Stimulated activated CD8-positive, alpha-beta memory T cell treated with anti-CD3 and anti-CD28 coated beads, Interleukin-12 subunit alpha, Interleukin-12 subunit beta, amount 100 ng/mL, for 4 hours (primary cell): Measurements from ENCODE around the gene ARL2.

Experiments used
- DNase-seq: peaks from one replicate; pipeline ENCODE4 v3.0.0-alpha.2; 2020; ENCODE audit warnings: low read depth

The ARL2 gene

DNA sequence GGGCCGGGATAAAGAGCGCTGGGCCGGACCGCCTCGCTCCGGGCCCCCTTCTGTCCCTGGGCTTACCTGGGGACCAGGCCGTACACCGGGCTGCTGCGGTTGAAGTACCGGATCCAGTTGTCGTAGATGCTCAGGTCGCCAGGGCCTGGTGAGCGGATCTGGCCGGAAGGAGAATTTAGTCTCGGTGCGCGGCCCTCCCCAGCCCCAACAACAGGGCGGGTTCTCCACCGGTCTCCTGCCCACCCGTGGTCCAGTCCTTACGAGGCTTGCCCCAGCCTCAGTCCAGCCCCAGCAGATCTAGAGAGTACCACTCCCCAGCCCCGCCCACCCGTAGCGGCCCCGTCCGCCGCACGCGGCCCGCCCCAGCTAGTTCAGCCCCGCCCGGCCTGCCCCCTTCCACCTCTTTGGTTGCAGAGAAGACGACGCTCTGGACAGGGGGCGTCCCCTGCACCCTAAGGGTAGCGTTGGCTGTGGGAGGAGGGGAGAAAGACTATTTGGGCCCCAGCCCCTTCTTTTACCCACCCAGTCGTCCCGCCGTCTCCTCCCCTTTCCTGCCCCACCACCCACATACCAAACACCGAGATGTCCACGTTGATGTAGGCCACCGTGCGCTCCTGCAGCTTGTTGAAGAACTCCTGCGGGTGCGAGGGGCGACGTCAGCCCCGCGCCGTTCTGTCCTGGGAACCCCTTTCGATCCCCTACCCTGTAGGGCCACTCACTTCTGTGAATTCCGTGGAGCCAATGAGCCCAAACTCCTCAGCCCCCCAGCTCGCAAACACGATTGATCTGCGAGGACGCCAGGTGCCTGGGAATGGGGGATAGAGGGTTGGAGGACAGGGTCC is 33.8 kb downstream of the ARL2 start:
- DNase-seq, result no peak

DNA sequence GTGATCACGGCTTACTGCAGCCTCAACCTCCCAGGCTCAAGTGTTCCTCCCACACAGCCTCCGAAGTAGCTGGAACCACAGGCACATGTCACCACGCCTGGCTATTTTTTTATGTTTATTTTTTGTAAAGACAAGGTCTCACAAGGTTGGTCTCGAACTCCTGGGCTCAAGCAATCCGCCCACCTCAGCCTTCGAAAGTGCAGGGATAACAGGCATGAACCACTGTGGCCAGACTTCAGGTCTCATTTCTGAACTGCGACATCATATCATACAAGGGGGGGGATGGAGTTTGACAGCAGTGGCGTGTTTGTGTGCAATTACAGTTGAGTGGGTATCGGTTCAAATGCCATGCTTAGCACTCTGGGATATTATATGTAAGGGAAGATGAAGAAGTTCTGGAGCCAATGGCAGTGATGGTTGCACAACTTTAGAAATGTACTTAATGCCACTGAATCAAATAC is 37.5 kb downstream of the ARL2 start:
- DNase-seq, result no peak

DNA sequence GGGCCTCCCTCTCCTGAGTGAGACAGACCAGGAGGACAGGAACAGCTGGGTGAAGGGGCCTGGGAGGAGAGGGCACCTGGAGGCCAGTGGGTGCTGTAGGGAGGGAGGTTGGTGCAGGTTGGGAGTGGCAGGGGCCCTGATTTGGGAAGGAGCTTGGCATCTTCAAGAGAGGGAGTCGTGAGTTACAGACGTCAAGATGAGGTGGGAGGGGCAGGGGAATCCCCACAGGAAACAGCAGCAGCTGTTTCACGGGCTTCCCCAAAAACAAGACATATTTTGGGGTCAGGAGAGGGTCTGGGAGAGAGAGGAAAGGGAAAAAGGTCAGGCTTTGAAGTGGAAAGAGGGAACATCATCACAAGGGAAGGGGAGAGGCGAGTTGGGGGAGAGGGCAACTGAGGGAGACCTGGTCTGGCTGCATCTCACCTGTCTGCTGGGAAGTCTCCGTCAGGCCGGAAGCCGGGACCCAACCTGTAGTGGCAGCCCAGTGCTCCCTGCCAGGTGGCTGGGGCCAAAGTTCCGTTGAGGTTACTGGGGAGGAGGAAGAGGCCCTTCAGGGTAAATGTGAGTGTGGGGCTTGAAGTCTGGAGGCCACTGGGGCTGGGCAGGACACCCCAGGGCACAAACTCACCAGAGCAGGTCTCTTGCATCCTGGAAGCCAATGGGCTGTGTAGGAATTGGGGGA is 40.0 kb downstream of the ARL2 start:
- no peak for DNase-seq

DNA sequence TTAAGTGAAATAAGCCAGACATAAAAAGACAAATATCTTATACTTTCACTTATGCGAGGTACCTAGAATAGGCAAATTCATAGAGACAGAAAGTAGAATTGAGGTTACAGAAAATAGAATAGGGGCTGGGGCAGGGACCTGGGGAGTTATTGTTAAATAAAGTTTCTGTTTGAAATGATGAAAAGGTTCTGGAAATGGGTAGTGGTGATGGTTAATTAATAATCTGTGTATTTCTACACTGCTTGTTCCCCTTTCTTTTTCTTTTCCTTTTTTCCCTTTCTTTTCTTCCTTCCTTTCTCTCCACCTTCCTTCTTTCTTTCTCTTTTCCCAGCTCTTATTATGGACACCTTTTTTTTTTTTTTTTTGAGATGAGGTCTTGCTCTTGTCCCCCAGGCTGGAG is 41.6 kb downstream of the ARL2 start:
- DNase-seq, result no peak

DNA sequence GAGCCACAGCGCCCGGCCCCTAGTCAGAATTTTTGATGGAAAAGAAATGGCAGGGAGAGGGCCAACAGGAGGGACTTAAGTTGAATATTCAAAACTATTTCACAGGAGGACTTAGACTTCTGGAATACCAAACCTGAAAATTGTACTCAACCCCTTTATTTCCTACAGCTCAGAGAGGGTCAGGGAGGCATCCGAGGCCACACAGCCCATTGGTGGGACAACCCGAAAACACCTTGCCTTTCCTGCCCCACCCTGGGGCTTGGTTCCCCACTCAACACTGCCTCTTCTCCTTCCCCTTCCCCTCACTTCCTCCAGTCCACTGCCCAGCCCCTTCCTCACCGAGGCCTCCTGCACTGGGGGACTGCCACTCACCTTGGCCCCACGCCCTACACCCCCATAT is 43.0 kb downstream of the ARL2 start:
- no peak for DNase-seq

DNA sequence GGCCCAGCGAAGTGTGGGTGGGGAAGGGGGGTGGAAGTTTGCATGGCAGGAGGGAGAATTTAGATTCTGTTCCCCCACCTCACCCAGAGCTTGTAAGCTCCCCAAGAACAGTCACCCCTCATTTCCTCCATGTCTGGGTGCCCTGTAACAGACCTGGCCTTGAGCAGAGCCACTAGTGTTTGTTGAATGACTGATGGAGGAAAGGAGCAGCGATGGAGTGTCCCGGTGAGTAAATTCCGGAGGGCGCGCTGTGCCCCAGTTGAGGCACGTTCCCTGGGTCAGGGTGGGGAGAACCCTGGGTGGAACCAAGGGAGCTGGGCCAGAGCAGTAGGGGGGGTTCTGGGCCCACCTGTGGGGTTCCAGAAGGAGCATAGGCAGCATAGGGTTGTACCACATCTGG is 43.6 kb downstream of the ARL2 start:
- DNase-seq, result no peak

DNA sequence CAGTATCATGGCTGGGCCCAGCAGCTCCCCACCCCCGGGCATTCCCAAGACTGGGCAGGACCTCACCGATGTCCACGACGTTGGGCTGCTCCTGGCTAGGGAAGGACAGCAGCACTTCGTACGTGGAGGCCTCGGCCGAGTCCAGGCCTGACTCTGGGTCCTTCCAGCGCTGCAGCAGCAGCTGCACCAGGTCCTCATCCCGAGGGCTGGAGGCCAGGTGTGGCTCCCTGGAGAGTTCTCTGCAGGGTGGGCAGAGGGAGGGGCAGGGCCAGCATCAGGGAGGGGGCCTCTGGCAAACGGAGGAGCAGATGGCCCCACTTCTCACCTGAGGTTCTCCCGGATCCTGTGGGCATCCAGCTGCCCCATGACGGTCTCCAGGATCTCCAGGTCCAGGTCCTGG is 44.1 kb downstream of the ARL2 start:
- DNase-seq, result no peak

DNA sequence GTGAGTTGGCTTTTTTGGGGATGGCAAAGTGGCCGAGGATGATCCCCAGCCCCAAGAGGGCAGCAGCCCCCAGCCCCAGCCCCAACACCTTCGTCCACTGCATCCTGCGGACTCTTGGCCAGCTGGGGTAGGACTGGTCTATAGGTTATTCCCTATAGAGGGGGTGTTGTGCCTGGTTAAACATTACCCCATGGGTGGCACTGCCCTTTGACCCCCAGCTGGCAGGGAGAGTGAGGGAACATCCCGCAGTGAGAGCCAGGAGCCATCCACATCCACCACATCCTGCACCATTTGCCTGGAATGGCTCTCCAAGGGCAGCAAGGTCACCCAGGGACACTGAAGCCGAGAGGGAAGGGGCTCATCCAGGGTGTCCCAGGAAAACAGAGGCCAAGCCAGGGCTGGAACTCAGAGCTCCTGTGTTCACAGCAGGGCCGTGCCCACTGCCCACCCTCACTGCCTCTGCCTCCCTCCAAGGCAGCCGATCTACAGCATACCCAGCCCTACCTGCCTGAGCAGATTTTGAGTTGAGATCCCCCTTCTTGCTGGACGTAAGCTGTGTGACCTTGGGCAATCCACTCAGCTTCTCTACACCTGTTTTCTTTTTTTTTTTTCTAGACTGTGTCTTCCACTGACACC is 44.6 kb downstream of the ARL2 start, which contains the start of gene NAALADL1:
Gene NAALADL1 (minus strand): TSS at position 135 of the 636 bp plus-strand sequence. CDS start 32 bp downstream, at position 103.
- no peak for DNase-seq

DNA sequence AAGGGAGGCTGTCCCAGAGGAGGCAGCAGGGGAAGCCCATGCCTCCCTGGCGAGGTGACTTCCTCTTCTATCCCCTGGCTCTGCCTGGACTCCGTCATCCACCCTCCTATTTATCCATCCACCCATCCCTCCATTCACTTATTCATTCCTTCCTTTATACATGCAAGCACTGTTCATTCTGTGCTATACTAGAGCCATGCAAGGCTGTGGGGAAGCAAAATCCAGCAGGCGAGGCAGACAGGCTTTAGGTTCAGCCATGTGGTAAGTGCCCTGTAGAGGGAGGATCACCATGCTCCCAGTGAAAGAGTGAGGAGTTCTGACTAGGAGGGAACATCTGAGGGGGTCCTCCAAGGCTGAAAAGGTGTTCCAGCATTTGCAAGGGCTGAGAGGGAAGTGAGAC is 45.6 kb downstream of the ARL2 start:
- no peak for DNase-seq

DNA sequence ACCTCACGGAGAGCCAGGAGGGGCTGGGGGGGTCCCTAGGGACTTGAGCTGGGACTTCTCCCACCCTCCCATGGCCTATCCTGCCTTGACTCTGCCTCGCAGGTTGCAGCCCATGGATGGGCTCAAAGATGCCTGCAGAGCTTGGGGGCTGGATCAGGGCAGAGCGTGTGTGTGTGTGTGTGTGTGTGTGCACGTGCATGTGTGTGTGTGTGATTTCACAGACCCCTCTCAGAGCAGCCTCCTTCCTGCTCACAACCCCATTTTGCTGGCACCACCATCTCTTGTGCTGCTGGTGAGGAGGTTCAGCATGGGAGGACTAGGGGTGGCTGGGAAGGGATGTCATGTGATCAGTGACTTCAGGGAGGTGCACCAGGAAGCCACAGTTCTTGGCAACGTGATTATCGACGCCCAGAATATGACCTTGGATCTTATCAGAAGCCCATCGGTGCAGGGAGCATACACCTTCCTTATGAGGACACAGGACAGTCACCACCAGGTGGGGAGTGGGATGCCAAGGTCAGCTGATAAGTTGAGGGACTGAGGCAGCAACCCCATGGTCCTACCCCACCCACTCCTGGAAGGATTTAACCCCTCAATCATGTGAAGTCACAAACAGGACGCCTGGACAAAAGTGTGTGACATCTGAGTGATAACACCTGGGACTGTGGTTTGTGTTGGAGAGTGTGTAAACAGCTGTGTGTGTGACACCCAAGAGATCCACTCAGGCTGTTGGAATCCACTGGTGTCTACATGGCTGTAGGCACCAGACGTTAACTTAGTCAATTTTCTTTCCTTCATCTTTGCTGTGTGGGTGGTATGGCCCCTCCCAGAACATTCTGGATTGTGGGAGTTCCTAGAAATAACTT is 46.2 kb downstream of the ARL2 start:
- no peak for DNase-seq

DNA sequence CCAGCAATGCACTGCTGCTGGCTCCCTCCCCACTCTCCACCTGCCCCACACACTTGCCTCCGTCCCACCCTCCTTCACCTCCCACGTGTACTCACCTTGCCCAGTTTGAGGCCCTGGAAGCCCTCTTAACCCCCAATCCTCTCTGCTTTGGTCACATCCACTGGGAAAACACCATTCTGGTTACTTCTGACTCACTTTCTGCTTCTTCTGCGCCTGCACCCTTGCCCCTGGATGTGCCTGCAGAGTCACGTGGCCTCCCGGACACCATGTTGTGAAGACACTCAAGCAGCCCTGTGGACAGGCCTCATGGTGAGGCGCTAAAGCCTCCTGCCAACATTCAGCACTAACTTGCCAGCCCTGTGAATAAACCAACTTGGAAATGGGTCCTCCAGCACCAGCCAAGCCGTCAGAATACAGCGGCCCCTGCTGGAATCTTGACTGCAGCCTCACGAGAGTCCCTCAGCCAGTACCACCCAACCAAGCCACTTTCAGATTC is 47.0 kb downstream of the ARL2 start:
- no peak for DNase-seq

DNA sequence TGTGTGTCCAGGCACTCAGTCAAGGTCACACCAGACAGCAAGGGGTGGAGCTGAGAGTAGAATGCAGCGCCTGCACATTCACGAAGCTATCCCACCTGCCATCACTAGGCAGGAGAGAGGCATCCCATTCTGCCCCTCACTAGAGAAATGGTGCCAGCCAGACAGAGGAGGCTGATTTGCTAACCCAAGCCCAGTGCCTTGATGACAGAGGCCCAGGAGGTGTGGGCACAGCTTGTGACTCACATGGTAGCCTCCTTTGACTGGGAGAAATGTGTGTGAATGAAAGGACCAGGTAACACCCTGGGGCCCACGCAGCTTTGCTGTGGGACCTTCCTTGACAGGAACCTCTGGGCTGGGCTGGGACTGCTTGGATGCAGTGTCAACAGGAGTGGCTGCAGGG is 49.6 kb downstream of the ARL2 start:
- DNase-seq, result no peak

DNA sequence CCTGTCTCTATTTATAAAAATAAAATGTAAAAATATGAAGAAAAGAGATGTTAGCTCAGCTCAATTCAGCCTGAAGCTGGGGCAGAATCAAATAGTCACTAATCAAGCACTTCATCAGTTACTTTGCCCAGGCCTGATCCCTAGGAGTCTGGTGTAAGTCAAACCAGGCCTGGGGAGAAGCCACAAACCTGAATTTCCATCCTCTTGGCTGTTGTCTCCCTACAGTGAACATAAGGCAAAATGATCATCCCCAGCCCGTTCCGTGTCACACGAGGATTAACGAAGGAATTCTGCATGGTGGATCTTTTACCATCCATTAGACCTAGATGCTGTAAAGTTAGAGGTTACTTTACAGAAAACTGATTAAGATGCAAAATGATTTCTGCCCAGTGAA is 50.9 kb downstream of the ARL2 start:
- no peak for DNase-seq

DNA sequence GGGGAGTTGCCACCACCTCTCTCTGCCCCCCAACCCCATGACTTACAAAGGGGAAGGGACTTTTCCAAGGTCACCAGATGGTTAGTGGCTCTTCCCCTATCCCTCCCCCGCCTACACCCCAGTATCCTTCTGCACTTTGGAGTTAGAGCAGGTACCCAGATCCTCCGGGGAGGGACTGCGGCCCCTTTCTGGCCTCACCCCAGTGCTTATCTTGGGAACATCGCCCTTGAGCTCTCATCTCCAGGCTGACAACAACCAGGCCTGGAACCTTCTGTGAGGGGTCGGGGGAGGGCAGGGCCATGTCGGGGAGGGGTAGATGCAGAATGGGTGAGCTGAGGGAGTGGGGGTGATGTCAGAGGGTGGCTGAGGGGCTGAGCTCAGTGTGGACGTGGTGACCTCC is 51.9 kb downstream of the ARL2 start:
- no peak for DNase-seq

DNA sequence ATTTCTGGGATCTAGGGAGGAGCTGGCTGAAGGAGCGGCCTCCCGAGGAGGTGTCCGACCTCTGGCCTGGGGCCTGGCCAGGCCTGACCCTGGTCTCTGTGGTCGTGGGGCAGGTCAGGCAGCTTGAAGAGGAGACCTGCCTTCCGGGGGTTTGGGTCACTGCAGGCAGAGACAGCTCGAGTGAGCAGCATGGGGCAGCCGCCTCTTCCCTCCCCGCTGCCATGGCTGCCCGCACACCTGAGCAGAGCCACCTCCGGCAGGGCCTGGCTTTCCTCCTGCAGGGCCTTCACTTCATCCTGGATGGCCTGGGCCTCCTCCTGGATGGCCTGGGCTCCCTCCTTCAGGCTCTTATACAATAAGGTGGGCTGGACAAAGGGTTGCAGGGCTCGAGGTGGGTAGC is 52.4 kb downstream of the ARL2 start:
- DNase-seq, result no peak

DNA sequence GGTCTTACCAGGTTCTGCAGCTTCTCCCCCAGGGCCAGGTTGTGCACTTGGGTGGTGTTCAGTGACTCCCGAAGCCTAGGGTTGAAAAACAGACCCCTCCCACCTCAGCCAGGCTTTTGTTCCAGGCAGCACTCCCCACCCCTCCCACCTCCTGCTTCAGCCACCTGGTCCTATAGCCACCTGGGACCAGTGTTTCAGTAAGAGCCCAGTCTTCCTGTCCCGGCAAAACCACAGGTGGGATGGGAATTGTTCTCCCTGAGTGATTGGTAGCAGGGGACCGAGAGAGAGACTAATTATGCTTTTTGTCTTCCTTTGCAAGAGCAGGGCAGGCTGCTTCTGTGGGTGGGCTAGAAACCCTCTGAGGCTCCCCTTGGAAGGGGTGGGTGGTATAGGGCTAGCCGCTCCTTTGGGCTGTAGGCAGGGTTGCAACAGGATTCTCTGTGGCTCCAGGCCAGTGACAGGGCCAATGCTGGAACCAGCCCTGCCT is 52.9 kb downstream of the ARL2 start:
- no peak for DNase-seq

DNA sequence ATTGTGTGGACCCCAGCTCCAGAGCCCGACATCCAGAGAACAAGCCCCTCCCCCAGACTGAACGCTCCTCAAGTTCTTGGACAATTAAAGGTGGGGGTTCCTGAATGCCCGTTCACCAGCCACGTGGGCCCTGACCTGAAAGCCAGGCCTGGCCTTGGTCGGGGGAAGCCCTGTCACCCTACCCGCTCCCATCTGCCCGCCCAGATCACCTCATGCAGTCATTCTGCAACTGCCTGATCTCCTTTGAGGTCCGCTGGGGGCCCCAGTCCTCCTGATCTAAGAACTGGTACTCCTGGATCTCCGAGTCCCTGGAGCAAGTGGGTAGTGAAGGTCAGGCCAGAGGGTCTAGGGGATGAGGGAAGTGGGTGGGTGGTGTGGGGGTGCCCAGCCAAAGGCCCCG is 53.5 kb downstream of the ARL2 start:
- no peak for DNase-seq

DNA sequence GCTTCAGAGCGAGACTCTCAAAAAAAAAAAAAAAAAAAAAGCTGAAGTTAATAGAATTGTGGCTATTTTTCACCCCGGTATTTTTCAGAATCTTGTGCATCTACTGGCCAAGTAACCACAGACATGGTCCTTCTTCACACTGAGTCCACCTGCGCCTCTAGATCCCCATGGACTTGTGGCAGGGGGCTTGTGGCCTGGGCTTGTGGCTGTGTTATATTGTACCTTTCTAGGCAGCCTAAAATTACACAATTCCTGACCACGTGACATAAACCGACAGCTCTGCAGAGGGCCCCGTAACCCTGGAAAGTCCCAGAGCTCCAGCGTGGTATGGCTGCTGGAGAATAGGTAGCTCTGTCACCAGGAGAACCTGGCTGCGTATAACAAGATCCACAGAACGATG is 55.3 kb downstream of the ARL2 start:
- DNase-seq, result no peak
